HK-2 (cell line): Measurements from ENCODE around the gene DRGX.

Experiments used
- DNase-seq: peaks from one replicate; pipeline ENCODE4 v3.0.0-alpha.2; 2018; ENCODE audit not compliant: unreplicated experiment

DRGX gene

DNA sequence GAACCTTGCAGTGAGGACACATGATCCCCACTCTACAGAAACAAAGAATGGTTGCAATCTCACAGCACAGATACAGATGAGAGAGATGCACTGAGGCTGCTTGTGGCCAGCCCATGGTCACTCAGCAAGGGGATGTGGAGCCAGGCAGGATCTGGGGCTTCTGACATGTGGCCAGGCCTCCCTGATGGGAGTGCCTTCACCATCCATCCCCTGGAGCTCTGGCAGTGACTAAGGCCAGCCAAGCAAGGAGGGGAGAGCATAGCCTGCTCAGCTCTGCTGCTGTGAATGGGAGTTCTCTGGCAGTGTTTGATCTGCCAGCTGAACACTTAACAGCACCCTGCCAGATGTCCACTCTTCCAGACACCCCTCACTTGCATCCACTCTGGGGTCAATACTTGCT is 77.1 kb downstream of the DRGX start:
- DNase-seq = no peak

DNA sequence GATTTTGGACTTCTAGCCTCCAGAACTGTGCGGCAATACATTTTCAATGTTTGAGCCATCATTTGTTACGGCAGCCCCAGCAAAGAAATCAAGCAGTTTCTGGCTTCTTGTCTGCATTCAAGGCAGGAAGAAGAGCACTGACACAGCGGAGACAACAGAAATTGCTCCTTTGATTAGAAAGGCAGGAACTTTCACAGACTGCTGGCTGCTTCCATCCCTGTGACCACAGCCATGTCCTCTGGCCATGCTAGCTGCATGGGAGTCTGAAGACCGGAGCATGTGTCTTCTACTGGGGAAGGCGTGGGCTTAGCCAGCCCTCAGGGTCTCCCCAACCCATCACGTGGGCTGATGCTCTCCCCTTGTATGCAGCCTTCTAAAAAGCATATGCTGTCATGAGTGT is 77.9 kb downstream of the DRGX start:
- no peak for DNase-seq

DNA sequence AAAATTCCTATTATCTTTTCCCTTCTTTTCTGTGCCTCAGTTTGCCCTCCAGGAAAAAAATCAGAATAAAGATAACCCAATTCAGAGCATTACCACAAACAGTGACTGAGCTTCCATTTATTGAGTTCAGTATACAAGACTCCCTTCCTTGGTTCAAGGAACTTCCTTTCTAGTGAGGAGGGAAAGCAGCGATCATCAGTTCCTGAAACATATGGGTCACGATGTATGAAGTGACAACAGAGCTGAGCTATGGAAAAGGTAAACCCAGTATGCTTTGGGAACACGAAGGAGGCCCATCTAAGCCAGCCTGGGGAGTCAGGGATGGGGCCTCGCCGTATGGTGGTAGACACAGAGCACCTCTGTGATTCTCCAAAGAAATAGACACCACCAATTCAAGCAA is 81.1 kb downstream of the DRGX start:
- no peak for DNase-seq
